Fibroblast of mammary gland (primary cell): ENCODE results near the gene MYH9.

ENCODE experiments used
- DNase-seq: peaks from one replicate; pipeline ENCODE4 v3.0.0-alpha.2; 2010; ENCODE audit warnings: low read depth
- H3K4me3 ChIP-seq: 2 replicates; pipeline ENCODE4 v1.5.1; 2011; ENCODE audit warnings: low read depth, mild to moderate bottlenecking, low read length, moderate library complexity; ENCODE audit not compliant: control insufficient read depth
- TF ChIP-seq, protein P1 (sequence below): conservative IDR thresholded peaks from 2 replicates; pipeline ENCODE4 v1.5.1; 2011; ENCODE audit warnings: low read depth, low read length, inconsistent platforms; ENCODE audit not compliant: control insufficient read depth, insufficient read depth

MYH9 gene

DNA sequence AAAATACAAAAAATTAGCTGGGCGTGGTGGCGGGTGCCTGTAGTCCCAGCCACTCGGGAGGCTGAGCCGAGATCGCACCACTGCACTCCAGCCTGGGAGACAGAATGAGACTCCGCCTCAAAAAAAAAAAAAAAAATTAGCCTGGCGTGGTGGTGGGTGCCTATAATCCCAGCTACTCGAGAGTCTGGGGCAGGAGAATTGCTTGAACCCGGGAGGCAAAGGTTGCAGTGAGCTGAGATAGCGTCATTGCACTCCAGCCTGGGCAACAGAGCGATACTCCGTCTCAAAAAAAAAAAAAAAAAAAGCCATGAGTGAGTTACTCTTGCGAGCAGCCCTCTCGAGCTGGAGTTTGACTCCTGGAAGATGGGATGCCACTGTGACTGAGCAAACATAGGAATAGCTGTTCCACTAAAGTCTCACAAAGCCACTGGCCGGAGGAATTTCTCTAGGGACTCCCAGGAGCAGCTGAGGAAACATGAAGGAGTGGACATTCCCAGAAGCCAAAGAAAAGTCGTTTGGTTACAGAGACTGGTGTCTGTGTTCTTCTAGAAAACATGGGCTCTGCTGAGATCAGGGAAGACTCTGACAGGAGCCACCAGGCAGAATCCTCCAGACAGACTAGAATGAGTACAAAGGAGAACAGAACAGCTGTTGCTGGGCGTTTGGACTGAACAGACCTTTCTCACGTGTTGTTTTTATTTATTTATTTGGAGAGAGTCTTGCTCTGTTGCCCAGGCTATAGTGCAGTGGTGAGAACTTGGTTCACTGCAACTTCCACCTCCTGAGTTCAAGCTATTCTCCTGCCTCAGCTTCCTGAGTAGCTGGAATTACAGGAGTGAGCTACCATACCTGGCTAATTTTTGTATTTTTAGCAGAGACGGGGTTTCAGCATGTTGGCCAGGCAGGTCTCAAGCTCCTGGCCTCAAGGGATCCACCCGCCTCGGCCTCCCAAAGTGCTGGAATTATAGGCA, 32.4 kb upstream of the MYH9 start:
- H3K4me3 ChIP-seq = no peak overlapping the region
- TF ChIP-seq, protein P1, sequence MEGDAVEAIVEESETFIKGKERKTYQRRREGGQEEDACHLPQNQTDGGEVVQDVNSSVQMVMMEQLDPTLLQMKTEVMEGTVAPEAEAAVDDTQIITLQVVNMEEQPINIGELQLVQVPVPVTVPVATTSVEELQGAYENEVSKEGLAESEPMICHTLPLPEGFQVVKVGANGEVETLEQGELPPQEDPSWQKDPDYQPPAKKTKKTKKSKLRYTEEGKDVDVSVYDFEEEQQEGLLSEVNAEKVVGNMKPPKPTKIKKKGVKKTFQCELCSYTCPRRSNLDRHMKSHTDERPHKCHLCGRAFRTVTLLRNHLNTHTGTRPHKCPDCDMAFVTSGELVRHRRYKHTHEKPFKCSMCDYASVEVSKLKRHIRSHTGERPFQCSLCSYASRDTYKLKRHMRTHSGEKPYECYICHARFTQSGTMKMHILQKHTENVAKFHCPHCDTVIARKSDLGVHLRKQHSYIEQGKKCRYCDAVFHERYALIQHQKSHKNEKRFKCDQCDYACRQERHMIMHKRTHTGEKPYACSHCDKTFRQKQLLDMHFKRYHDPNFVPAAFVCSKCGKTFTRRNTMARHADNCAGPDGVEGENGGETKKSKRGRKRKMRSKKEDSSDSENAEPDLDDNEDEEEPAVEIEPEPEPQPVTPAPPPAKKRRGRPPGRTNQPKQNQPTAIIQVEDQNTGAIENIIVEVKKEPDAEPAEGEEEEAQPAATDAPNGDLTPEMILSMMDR = no peak
- DNase-seq = peak; percentile 13

DNA sequence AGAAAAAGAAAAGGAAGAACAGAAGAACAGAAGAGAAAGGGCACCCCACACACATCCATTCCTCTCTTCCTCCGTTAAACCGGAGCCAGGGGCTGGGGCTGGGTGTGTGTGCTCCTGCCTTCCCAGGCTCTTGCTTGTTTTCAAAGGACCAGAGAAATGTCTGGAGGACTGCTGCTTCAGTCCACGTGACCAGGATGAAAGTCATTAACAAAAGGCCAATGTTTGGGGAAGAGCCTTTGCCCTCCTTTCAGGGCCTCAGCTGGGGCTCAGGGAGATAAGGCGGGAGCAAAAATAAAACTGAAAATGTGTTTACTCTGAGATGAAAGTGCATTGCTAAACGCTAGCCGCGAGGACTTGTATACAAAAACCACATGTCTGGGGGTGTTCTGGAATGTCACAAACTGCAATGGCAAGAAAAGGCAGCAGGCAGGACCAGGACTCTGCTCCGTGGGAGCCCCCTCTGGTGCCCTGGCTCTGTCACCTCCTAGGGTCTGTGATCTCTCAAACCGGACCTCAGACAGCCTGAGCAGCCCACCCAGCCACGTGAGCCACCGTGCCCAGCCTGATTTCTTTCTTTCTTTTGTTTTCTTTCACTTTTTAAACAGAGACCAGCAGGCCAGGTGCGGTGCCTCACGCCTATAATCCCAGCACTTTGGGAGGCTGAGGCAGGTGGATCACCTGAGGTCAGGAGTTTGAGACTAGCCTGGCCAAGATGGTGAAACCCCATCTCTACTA, 31.6 kb upstream of the MYH9 start:
- H3K4me3 ChIP-seq = peak overlapping the region; percentile 9
- DNase-seq = peak; percentile 84

GRCh38 chr22:36417281-36417686, 29.5 kb upstream of the MYH9 start:
- no peak overlapping the region for H3K4me3 ChIP-seq
- DNase-seq = peak; percentile 68
- TF ChIP-seq, protein P1 = no peak

More for the DNA sequence above, 31.6 kb upstream of the MYH9 start:
- TF ChIP-seq, protein P1 = no peak

GRCh38 chr22:36415415-36416168, 27.8 kb upstream of the MYH9 start:
- no peak overlapping the region for H3K4me3 ChIP-seq
- TF ChIP-seq, protein P1 = no peak
- peak; percentile 16 for DNase-seq

DNA sequence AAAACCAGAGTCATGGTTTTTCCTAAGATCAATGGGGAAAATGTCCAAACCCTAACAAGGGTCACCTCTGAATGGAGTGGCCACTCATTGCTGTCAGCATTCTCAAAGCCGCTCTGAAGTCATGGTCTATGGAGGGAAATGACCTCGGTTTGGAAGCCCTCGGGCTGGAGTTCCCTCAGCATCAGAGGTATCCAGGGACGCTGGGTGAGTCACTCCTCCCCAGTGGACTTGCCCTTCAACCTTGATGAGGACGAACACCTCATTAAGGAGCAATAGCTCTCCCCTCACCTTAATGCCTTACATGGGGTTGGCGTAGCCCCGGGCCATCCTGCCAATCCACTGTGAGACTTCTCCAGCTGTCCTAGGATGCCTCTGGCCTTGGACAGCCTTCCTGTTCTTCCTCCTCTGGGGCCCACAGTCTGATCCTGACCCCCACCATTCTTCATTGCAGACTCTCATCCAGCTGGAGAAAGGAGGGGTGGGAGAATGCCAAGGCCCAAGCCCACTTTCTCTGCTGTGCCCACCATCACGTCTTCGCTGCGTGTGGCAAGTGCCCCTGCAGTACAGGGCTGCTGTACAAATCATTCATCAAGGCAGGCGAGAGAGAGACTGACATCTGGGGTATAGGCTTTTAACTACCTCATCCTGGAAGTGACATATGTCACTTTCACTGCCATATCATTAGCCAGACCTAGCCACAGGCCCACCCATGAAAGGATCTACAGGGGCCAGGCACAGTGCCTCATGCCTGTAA, 25.4 kb upstream of the MYH9 start:
- H3K4me3 ChIP-seq = no peak overlapping the region
- TF ChIP-seq, protein P1 = no peak
- no peak for DNase-seq

DNA sequence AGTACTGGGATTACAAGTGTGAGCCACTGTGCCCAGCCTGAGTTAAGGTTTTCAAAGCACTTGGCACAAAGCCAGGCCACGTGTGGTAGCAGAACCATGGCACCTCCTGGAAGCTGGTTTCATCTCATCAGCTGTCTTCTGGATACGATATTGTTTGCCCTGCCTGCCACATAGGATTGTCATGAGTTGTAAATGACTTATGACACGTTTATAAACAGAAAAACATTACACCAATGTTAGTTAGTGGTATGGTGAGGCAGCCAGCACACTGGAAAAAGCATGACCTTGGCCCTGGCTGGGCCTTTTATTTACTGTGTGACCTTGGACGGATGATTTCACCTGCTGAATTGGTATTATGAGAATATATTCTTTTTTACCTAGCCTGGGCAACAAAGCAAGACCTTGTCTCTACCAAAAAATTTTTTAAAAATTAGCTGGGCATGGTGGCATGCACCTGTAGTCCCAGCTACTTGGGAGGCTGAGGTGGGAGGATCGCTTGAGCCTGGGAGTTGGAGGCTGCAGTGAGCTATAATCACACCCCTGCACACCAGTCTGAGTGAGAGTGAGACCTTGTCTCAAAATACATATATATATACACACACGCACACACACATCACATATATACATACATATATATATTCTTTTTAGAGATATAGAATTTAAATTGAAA, 24.0 kb upstream of the MYH9 start:
- TF ChIP-seq, protein P1 = no peak
- H3K4me3 ChIP-seq = no peak overlapping the region
- DNase-seq = no peak
